Large intestine (tissue), 3 donors: ENCODE data around the gene IAPP. TPM values are rescaled to one million over a fixed set of nuclear protein-coding genes. Genes with fewer than 3 reads are reported as not detected.
"Not testable (repeated sequence)": the region's sequence is repeated elsewhere in the genome, so short reads cannot be mapped to it uniquely, and the experiment has no call there.

ENCODE experiments used
- DNase-seq, 2 donors: peaks; one replicate each; pipeline versions ENCODE4 v3.0.0 to v3.0.0-alpha.2; 2013
- H3K27ac ChIP-seq: one replicate; pipeline ENCODE4 v1.5.1; 2013; ENCODE audit warnings: low read length
- H3K27me3 ChIP-seq: 2 replicates; pipeline ENCODE4 v1.6.1; 2013; ENCODE audit warnings: low read length; ENCODE audit not compliant: control insufficient read depth, insufficient read depth
- H3K36me3 ChIP-seq: 2 replicates; pipeline ENCODE4 v1.6.1; 2013; ENCODE audit warnings: low read length; ENCODE audit not compliant: control insufficient read depth, insufficient read depth
- H3K4me1 ChIP-seq: one replicate; pipeline ENCODE4 v1.6.1; 2013; ENCODE audit warnings: low read length; ENCODE audit not compliant: control insufficient read depth, insufficient read depth
- H3K4me3 ChIP-seq: one replicate; pipeline ENCODE4 v1.5.1; 2013; ENCODE audit warnings: low read length
- H3K9me3 ChIP-seq: one replicate; pipeline ENCODE4 v1.6.1; 2013; ENCODE audit warnings: mild to moderate bottlenecking, low read depth, low read length, moderate library complexity; ENCODE audit not compliant: control insufficient read depth
- WGBS: methylation state at CpG from one replicate; pipeline ENCODE4 v1.1.5; 2013; ENCODE audit warnings: low lambda C conversion rate; ENCODE audit not compliant: insufficient coverage; 5-methylcytosine and 5-hydroxymethylcytosine counted together
- polyA plus RNA-seq: library from polyadenylated mRNA; unstranded; fragments of 120-200 nt; gene quantifications from one replicate; pipeline ENCODE4 v1.2.1, GENCODE V29; 2013

IAPP gene
- polyA plus RNA-seq, 1 donor, result 0.10 TPM

DNA sequence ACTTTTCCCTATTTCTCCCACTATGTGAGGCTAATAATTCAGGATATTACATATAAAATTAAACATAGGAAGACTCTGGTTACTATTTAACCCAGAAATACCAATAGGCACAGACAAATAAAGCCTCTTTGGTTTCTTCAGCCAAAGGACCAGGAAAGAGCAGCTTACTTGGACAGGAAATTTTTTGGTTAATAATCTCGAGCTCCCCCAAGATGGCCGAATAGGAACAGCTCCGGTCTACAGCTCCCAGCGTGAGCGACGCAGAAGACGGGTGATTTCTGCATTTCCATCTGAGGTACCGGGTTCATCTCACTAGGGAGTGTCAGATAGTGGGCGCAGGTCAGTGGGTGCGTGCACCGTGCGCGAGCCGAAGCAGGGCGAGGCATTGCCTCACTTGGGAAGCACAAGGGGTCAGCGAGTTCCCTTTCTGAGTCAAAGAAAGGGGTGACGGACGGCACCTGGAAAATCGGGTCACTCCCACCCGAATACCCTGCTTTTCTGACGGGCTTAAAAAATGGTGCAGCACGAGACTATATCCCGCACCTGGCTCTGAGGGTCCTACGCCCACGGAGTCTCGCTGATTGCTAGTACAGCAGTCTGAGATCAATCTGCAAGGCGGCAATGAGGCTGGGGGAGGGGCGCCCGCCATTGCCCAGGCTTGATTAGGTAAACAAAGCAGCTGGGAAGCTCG is 46.5 kb downstream of the IAPP start:
- whole genome bisulfite sequencing, result no CpG with 5 or more reads among the region's 30 CpGs
- H3K27me3 ChIP-seq, H3K36me3 ChIP-seq, DNase-seq, H3K4me1 ChIP-seq, H3K4me3 ChIP-seq, H3K27ac ChIP-seq, H3K9me3 ChIP-seq: not testable (repeated sequence)

DNA sequence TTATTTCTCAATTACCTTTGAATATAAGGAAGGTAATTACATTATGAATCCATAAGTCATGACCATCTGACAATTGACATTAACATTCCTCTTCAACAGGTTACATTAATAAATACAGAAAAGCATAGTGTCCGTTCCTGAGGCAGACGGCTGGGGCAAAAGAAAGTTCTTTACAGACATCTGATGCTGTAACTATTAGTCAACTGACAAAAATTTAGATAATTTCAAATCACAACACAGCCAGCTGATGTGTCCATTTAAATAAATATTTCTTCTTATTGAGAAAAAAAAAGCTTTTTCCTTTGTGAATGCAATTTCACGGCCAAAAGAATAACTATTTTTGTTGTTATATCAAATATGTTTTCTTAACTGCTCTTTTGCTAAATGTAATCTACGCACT is 55.5 kb downstream of the IAPP start:
- peaks cover 11% of the 10 kb centered on the region for H3K27me3 ChIP-seq
- no peak overlapping the region for H3K27ac ChIP-seq
- no CpG with 5 or more reads among the region's 4 CpGs for WGBS
- no peaks in the 10 kb centered on the region for H3K9me3 ChIP-seq
- H3K4me3 ChIP-seq, result no peak overlapping the region
- H3K4me1 ChIP-seq, result no peaks in the 10 kb centered on the region
- no peak for DNase-seq
- no peaks in the 10 kb centered on the region for H3K36me3 ChIP-seq

Other genes with a start within 250 kb of the IAPP start
- not detected for gene SLCO1B1, start 241.7 kb upstream of the IAPP start, polyA plus RNA-seq
- gene SLCO1A2, start 38.0 kb upstream of the IAPP start, polyA plus RNA-seq, result 0.06 TPM
- gene PYROXD1, start 64.8 kb downstream of the IAPP start, polyA plus RNA-seq, result 21.3 TPM
- 22.3 TPM for gene RECQL, start 128.7 kb downstream of the IAPP start, polyA plus RNA-seq
- 28.2 TPM for gene GOLT1B, start 128.9 kb downstream of the IAPP start, polyA plus RNA-seq
- gene SPX, start 153.4 kb downstream of the IAPP start, polyA plus RNA-seq, result 3.5 TPM
- gene GYS2, start 231.9 kb downstream of the IAPP start, polyA plus RNA-seq, result 0.03 TPM